Heart left ventricle (tissue), 13 donors: ENCODE measurements around the gene RNF149.

ENCODE experiments used
- CTCF ChIP-seq, 12 donors: fragments of 200-600 bp; sonication (generic) in 4 of 12; IDR thresholded peaks; one replicate each; pipeline versions ENCODE4 v1.5.0 to v1.8.0; 2018 to 2022; ENCODE audit warnings: antibody characterized with exemption in 12 of 12, mild to moderate bottlenecking in 5 of 12
- POLR2A ChIP-seq, 2 donors: fragments of 450-650 bp; IDR thresholded peaks; one replicate each; pipeline ENCODE4 v1.6.1; 2017; ENCODE audit warnings: antibody characterized with exemption in 2 of 2, mild to moderate bottlenecking in 2 of 2, moderate library complexity in 2 of 2
- donor health status: ischemic (EF 13 %, LVEDD 7.1; RV severe dilation, severe dysfunction).
- donor health status: DM: no; HTN: yes; CAD: no.
- donor health status: DM: no; HTN: no; CAD: no.
- donor health status: ischemic (EF 25% LVEDD 6.9; RV normal size, moderate dysfunction).
- donor health status: ischemic (EF 25% LVEDD 5.7; RV mildly dilated, moderate dysfunction).
- donor health status: ischemic (EF 35%, LVEDD 5.7; RV mildly dilated, moderate dysfunction).
- donor health status: nonischemic (EF 11% LVEDD 7.7; RV severe dilation, severe dysfunction).
- donor health status: DM: yes; HTN: yes; CAD: no.
- donor health status: PGD.
- donor health status: ischemic (EF 29% LVEDD 5.4; RV normal size, mild dysfunction).
- donor health status: nonischemic (EF 23%, LVEDD 6.1; RV moderate dilation, normal function).

- TF ChIP-seq POLR2A (IDR thresholded peaks at IDR 0.05) (no peak), CTCF (IDR thresholded peaks at IDR 0.05) (no peak)
These were observed 12.6 kb downstream of the RNF149 start for GRCh38 chr2:101295895-101296294.
